ENCODE results near the gene GFOD2. TPM values are rescaled to one million over a fixed set of nuclear protein-coding genes. Genes with fewer than 3 reads are reported as not detected.

GFOD2 gene
- total and polyA plus RNA-seq, 8 donors = 7.6 to 87.5 (median 12.9) TPM

- intact Hi-C loops (cut with DNase I; ENCODE audit: low total_unique reads) = no loop called here
- Histone ChIP-seq H3K36me3 (peaks cover 9 to 27% (median 16%) of the 10 kb centered on the region in 4 donors), H3K4me1 (peaks cover 44 to 63% (median 59%) of the 10 kb centered on the region in 4 donors), H3K9me3 (no peaks in the 10 kb centered on the region), H3K4me3 (no peak overlapping the region), H3K27me3 (no peaks in the 10 kb centered on the region), H3K27ac (no peak overlapping the region)
- TF ChIP-seq POLR2A (IDR thresholded peaks at IDR 0.05) = no peak
- TF ChIP-seq EP300 (IDR thresholded peaks at IDR 0.05) = no peak
- no peak for TF ChIP-seq CTCF (IDR thresholded peaks at IDR 0.05)
- no peak for TF ChIP-seq POLR2AphosphoS5 (IDR thresholded peaks at IDR 0.05)
- WGBS, 5 donors = 69 to 85% (median 81%) methylated on average over 7 to 25 of the region's 25 CpGs
- peak in 1 of 2 donors; percentile 44 for DNase-seq
These were observed 55.8 kb downstream of the GFOD2 start for GRCh38 chr16:67663151-67663876.

- Histone ChIP-seq H3K27ac (no peak overlapping the region), H3K36me3 (peaks cover 9 to 34% (median 22%) of the 10 kb centered on the region in 4 donors), H3K9me3 (no peaks in the 10 kb centered on the region), H3K4me1 (peaks cover 37 to 59% (median 54%) of the 10 kb centered on the region in 4 donors), H3K27me3 (no peaks in the 10 kb centered on the region), H3K4me3 (no peak overlapping the region)
- TF ChIP-seq POLR2AphosphoS5 (IDR thresholded peaks at IDR 0.05) (no peak), CTCF (IDR thresholded peaks at IDR 0.05) (no peak)
- no peak for DNase-seq
- intact Hi-C loops (cut with DNase I; ENCODE audit: low total_unique reads) = no loop called here
These were observed 56.5 kb downstream of the GFOD2 start for GRCh38 chr16:67662653-67663010.

GRCh38 chr16:67661886-67662652 is 57.0 kb downstream of the GFOD2 start:
- no peaks in the 10 kb centered on the region for H3K9me3 ChIP-seq
- intact Hi-C loops (cut with DNase I; ENCODE audit: low total_unique reads) = no loop called here
- peaks cover 32 to 53% (median 48%) of the 10 kb centered on the region in 4 donors for H3K4me1 ChIP-seq
- H3K4me3 ChIP-seq = no peak overlapping the region
- TF ChIP-seq CTCF (IDR thresholded peaks at IDR 0.05) (no peak), EP300 (IDR thresholded peaks at IDR 0.05) (no peak), POLR2A (IDR thresholded peaks at IDR 0.05) (no peak), POLR2AphosphoS5 (IDR thresholded peaks at IDR 0.05) (no peak)
- WGBS, 5 donors = 94 to 95% (median 95%) methylated on average over 34 of the region's 34 CpGs
- no peak for DNase-seq
- H3K27me3 ChIP-seq = no peaks in the 10 kb centered on the region
- H3K27ac ChIP-seq = peak overlapping the region in 1 of 5 donors; percentile 97
- H3K36me3 ChIP-seq = peaks cover 9 to 40% (median 28%) of the 10 kb centered on the region in 4 donors

- 8 to 11% (median 9%) methylated on average over 17 to 39 of the region's 39 CpGs for WGBS, 5 donors
- Histone ChIP-seq H3K4me1 (peaks cover 26 to 47% (median 41%) of the 10 kb centered on the region in 4 donors), H3K27me3 (no peaks in the 10 kb centered on the region), H3K9me3 (no peaks in the 10 kb centered on the region), H3K36me3 (peaks cover 9 to 45% (median 36%) of the 10 kb centered on the region in 4 donors), H3K4me3 (peak overlapping the region; percentile 57 to 85 (median 82)), H3K27ac (peak overlapping the region; percentile 92 to 97 (median 96))
- intact Hi-C loops (cut with DNase I; ENCODE audit: low total_unique reads) = no loop called here
- TF ChIP-seq EP300 (IDR thresholded peaks at IDR 0.05) (no peak), POLR2AphosphoS5 (IDR thresholded peaks at IDR 0.05) (no peak), CTCF (IDR thresholded peaks at IDR 0.05) (peak in 1 of 7 experiments; percentile 2), POLR2A (IDR thresholded peaks at IDR 0.05) (no peak)
- DNase-seq = peak in 1 of 2 donors; percentile 83
These were observed 57.9 kb downstream of the GFOD2 start for GRCh38 chr16:67661101-67661761.
